Ovary (tissue), 9 donors: ENCODE measurements around the gene LRRC8C. TPM values are rescaled to one million over a fixed set of nuclear protein-coding genes. Genes with fewer than 3 reads are reported as not detected.

ENCODE experiments used
- DNase-seq, 5 donors: peaks; one replicate each; pipeline ENCODE4 v3.0.0-alpha.2; 2019 to 2020
- H3K27ac ChIP-seq, 2 donors: fragments of 200-600 bp; one replicate each; pipeline versions ENCODE4 v1.5.1 to v1.8.0; 2019 to 2022
- H3K27me3 ChIP-seq: fragments of 200-600 bp; one replicate; pipeline ENCODE4 v1.8.0; 2022
- H3K36me3 ChIP-seq: fragments of 200-600 bp; sonication (generic); one replicate; pipeline ENCODE4 v1.5.1; 2019
- H3K4me1 ChIP-seq: one replicate; pipeline ENCODE4 v1.8.1; 2013; ENCODE audit warnings: mild to moderate bottlenecking, moderate library complexity; ENCODE audit not compliant: insufficient read depth
- H3K4me3 ChIP-seq: fragments of 200-600 bp; sonication (generic); one replicate; pipeline ENCODE4 v1.5.1; 2017
- H3K9me3 ChIP-seq, 2 donors: fragments of 200-600 bp in 1 of 2; sonication (generic) in 1 of 2; one replicate each; pipeline versions ENCODE4 v1.5.1 to v1.8.1; 2013 to 2019; ENCODE audit warnings: mild to moderate bottlenecking in 1 of 2, moderate library complexity in 1 of 2
- EP300 ChIP-seq: sonication (generic); formaldehyde crosslinking; IDR thresholded peaks from one replicate; pipeline ENCODE4 v1.6.1; 2017; ENCODE audit warnings: antibody characterized with exemption
- POLR2A ChIP-seq: fragments of 450-650 bp; IDR thresholded peaks from one replicate; pipeline ENCODE4 v1.6.1; 2017; ENCODE audit warnings: antibody characterized with exemption, mild to moderate bottlenecking, moderate library complexity
- WGBS, 3 donors: extraction: QIAGEN DNeasy Blood & Tissue Kit in 1 of 3; methylation state at CpG; one replicate each; pipeline versions ENCODE4 v1.1.5 to v1.1.7; 2013 to 2017; 5-methylcytosine and 5-hydroxymethylcytosine counted together
- intact Hi-C, 4 donors: fragments of 100-400 bp; cut with DNase I; formaldehyde crosslinking; loops; one replicate each; pipeline versions ENCODE4 v1.11.0 to v1.15.1; 2022 to 2023
- polyA plus RNA-seq, 2 donors: library from polyadenylated mRNA; stranded (reverse); fragments of 200-250 nt in 1 of 2; fragments of 350-450 nt in 1 of 2; fragmentation: Illumina TruSeq in 1 of 2; extraction: RNeasy Lipid Tissue Mini Kit (QIAGEN cat#74804) in 1 of 2; gene quantifications; one replicate each; pipeline ENCODE4 v1.2.3, GENCODE V29; 2013 to 2014
- total RNA-seq, 7 donors: library from RNA; depleted of rRNA in 2 of 7; stranded (reverse); fragments of >200 nt in 2 of 7; fragmentation: NEBNext Ultra II Directional in 3 of 7; extraction: Animal tissue kit (Norgen Biotek cat#: 25700) in 3 of 7; gene quantifications; one replicate each; pipeline versions ENCODE4 v1.1.0 to v1.2.4, GENCODE V29; 2016 to 2023
- TF ChIP-seq, protein P1 (sequence below), 3 donors: fragments of 450-650 bp in 2 of 3; fragments of 200-600 bp in 1 of 3; IDR thresholded peaks; one replicate each; pipeline versions ENCODE4 v1.5.1 to v1.8.0; 2016 to 2022; ENCODE audit warnings: antibody characterized with exemption in 3 of 3, mild to moderate bottlenecking in 1 of 3
- donor health status: DM: no; HTN: no; CAD: no; lungs with moderate emphysema.
- donor health status: DM: no; HTN: no; CAD: no.
- donor health status: Bipolar disorder and iron deficiency.
- donor health status: DM: yes; HTN: yes; CAD: no.
- donor health status: DM: no; HTN: no; CAD: no.
- donor health status: DM: yes; HTN: yes; CAD: no.

Gene LRRC8C
- total and polyA plus RNA-seq, 9 donors, result 5.6 to 11.1 (median 7.2) TPM

DNA sequence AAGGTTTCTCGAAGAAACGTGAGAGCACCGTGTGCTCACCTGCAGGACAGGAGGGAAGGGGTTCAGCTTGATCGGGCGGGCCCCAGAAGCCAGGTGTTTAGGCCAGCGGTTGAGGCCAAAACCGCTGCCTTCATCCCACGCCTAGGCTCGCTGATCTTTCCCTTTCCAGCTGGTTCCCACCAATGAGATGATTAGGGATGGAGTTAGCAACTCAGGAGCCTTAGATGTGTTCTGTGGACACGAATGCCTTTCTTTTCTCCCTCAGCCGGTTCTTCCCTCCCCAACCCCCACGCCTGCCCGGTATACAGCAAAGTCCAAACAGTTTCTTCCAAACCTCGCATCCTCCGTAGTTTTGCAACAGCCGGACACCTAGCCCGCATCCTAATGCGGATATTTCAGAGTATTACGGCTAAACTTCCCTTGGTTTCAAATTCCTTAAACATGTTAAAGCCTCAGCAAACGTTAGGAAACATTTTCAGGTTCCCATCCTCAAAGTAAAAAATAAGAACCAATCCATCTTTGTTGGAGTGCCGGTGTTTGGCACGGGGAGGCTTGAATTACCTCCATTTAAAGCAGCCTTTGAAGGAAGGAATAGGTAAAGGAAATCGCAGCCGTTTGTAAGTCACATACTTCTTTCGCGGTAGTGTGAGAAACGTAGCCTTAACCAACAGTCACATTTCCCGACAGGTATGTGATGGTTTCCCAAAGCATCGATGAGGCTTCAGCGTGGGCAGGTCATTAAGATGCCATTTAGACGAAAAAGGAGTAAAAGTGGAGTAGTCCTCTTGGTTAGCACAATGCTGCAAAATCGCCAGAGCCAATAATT is 1.1 kb downstream of the LRRC8C start:
- Histone ChIP-seq H3K9me3 (no peaks in the 10 kb centered on the region), H3K4me1 (no peaks in the 10 kb centered on the region), H3K27ac (peak overlapping the region; percentile 40 to 95), H3K36me3 (no peaks in the 10 kb centered on the region), H3K4me3 (peak overlapping the region; percentile 79), H3K27me3 (no peaks in the 10 kb centered on the region)
- 9 to 16% (median 10%) methylated on average over 32 of the region's 32 CpGs for WGBS, 3 donors
- intact Hi-C loops, result loop anchor here (5.0 to 10.0 kb wide), 5 partner anchors 37 to 361 kb away; partner anchors contain the start of gene ZNF326 (in 1 of the 4)
- peak; percentile 24 to 45 (median 37) for DNase-seq
- TF ChIP-seq, protein P1, sequence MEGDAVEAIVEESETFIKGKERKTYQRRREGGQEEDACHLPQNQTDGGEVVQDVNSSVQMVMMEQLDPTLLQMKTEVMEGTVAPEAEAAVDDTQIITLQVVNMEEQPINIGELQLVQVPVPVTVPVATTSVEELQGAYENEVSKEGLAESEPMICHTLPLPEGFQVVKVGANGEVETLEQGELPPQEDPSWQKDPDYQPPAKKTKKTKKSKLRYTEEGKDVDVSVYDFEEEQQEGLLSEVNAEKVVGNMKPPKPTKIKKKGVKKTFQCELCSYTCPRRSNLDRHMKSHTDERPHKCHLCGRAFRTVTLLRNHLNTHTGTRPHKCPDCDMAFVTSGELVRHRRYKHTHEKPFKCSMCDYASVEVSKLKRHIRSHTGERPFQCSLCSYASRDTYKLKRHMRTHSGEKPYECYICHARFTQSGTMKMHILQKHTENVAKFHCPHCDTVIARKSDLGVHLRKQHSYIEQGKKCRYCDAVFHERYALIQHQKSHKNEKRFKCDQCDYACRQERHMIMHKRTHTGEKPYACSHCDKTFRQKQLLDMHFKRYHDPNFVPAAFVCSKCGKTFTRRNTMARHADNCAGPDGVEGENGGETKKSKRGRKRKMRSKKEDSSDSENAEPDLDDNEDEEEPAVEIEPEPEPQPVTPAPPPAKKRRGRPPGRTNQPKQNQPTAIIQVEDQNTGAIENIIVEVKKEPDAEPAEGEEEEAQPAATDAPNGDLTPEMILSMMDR (IDR thresholded peaks at IDR 0.05), result no peak
- TF ChIP-seq POLR2A, result no peak
- TF ChIP-seq EP300, result no peak

DNA sequence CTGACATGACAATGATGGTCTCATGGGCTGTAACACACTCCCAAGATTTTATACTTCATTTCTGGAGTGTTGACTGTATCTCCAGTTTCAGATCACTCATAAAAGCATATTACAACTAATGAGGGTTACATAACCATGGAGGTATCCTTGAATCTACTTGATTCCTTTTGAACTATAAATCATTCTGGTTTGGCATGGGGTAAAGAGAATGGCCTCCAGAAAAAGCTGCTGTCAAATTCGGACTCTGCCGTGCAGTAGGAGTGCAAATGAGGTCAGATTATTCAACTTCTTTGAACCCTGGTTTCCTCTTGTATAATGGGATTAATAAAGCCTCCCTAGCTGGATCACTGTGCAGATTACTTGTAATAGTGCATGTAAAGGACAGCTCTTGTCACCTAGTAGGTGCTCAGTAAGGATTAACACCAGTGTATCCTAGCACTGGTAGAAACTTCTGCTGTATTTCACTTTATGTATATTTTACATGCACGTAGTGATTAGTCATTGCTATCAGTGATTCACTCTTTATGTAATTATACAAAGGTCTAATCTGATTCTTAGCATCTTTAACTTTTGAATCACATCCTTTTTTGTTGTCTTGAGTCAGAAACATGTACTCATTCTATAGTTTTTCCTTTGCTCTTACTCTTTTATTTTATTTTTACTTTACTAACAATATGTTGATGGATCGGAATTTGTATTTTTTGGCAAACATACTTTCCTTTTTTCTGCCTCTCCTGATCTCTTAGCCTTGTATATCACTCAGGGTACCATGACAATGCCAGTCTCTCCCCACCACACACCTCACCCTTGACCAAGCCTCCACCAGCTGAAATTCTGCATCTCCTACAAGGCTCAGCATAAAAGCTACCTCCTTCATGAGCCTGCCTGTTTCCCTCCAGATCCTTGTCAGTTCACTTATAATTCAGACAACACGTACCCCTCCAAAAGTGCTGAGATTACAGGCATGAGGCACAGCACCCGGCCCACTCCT is 3.2 kb downstream of the LRRC8C start:
- TF ChIP-seq POLR2A (no peak), EP300 (no peak)
- TF ChIP-seq, protein P1 (IDR thresholded peaks at IDR 0.05), result no peak
- no peak overlapping the region for H3K27ac ChIP-seq
- H3K9me3 ChIP-seq, result no peaks in the 10 kb centered on the region
- intact Hi-C loops, result loop anchor here (10.0 kb wide), 3 partner anchors 129 to 359 kb away; partner anchors contain the start of gene ZNF326 (in 1 of the 4)
- H3K4me3 ChIP-seq, result no peak overlapping the region
- WGBS, 3 donors, result 77 to 86% (median 84%) methylated on average over 6 of the region's 6 CpGs
- no peaks in the 10 kb centered on the region for H3K27me3 ChIP-seq
- DNase-seq, result no peak
- no peaks in the 10 kb centered on the region for H3K4me1 ChIP-seq
- no peaks in the 10 kb centered on the region for H3K36me3 ChIP-seq

DNA sequence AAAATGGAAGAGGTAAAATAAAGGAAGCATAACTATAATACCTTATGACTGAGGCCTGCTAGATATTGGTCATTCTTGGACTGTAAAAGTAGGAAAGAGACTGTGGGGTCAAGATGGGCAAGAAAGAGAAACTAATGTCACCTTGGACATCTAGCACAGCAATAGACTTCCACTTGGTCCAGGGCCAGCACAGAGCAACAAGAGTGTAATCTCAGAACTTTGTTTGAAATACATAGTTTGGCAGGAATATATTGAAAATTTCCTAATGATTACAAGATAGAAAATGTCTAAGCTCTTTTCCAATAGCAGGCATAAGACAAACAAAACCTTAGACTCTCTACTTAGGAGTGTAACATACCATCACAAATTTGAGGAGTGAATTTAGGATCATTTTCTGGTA is 4.6 kb downstream of the LRRC8C start:
- H3K27ac ChIP-seq, result no peak overlapping the region
- intact Hi-C loops, result loop anchor here (10.0 kb wide), 3 partner anchors 127 to 357 kb away; partner anchors contain the start of gene ZNF326 (in 1 of the 4)

GRCh38 chr1:89640440-89640839 is 7.5 kb downstream of the LRRC8C start:
- Histone ChIP-seq H3K27me3 (no peaks in the 10 kb centered on the region), H3K36me3 (no peaks in the 10 kb centered on the region), H3K4me1 (no peaks in the 10 kb centered on the region), H3K4me3 (no peak overlapping the region), H3K9me3 (no peaks in the 10 kb centered on the region), H3K27ac (no peak overlapping the region)
- TF ChIP-seq POLR2A, result no peak
- TF ChIP-seq, protein P1 (IDR thresholded peaks at IDR 0.05), result no peak
- TF ChIP-seq EP300, result no peak
- no peak for DNase-seq
- intact Hi-C loops, result no loop called here

More for the DNA sequence above, 4.6 kb downstream of the LRRC8C start:
- TF ChIP-seq, protein P1 (IDR thresholded peaks at IDR 0.05), result no peak
- TF ChIP-seq POLR2A (no peak), EP300 (no peak)
- Histone ChIP-seq H3K36me3 (no peaks in the 10 kb centered on the region), H3K9me3 (no peaks in the 10 kb centered on the region), H3K4me1 (no peaks in the 10 kb centered on the region), H3K4me3 (no peak overlapping the region), H3K27me3 (no peaks in the 10 kb centered on the region)
- no peak for DNase-seq
